Ureter (tissue), 1 donor: ENCODE measurements around the gene NFIB. TPM values are rescaled to one million over a fixed set of nuclear protein-coding genes. Genes with fewer than 3 reads are reported as not detected.

Source experiments
- DNase-seq: peaks from one replicate; pipeline ENCODE4 v3.0.0-alpha.2; 2020; ENCODE audit warnings: low spot score
- total RNA-seq: library from RNA; stranded (reverse); gene quantifications from one replicate; pipeline ENCODE4 v1.2.4, GENCODE V29; 2023
- donor health status: DM: yes; HTN: yes; CAD: no.

The NFIB gene
- total RNA-seq, 1 donor from 2014 or later, result 99.1 TPM

- no peak for DNase-seq
These were observed 206.4 kb downstream of the NFIB start for GRCh38 chr9:14107495-14107894.

- DNase-seq, result no peak
These were observed 207.2 kb downstream of the NFIB start for GRCh38 chr9:14106699-14107098.

GRCh38 chr9:14104496-14104895, 209.4 kb downstream of the NFIB start:
- no peak for DNase-seq

- no peak for DNase-seq
These were observed 210.8 kb downstream of the NFIB start for GRCh38 chr9:14103115-14103514.

GRCh38 chr9:14099737-14100136, 214.2 kb downstream of the NFIB start:
- no peak for DNase-seq

- no peak for DNase-seq
These were observed 215.3 kb downstream of the NFIB start for GRCh38 chr9:14098486-14099180.

GRCh38 chr9:14097666-14098415, 216.1 kb downstream of the NFIB start:
- no peak for DNase-seq

GRCh38 chr9:14097215-14097614, 216.7 kb downstream of the NFIB start:
- DNase-seq, result no peak

GRCh38 chr9:14096258-14096922, 217.6 kb downstream of the NFIB start:
- no peak for DNase-seq

GRCh38 chr9:14095277-14095676, 218.7 kb downstream of the NFIB start:
- no peak for DNase-seq

GRCh38 chr9:14094491-14094890, 219.4 kb downstream of the NFIB start:
- DNase-seq, result no peak

GRCh38 chr9:14092344-14092743, 221.6 kb downstream of the NFIB start:
- no peak for DNase-seq

- DNase-seq, result no peak
These were observed 224.7 kb downstream of the NFIB start for GRCh38 chr9:14089051-14089803.

- DNase-seq, result no peak
These were observed 226.4 kb downstream of the NFIB start for GRCh38 chr9:14087576-14087975.

GRCh38 chr9:14086495-14086894, 227.4 kb downstream of the NFIB start:
- no peak for DNase-seq

GRCh38 chr9:14085810-14086209, 228.1 kb downstream of the NFIB start:
- no peak for DNase-seq

GRCh38 chr9:14084867-14085266, 229.1 kb downstream of the NFIB start:
- DNase-seq, result no peak

- DNase-seq, result no peak
These were observed 230.6 kb downstream of the NFIB start for GRCh38 chr9:14083366-14083765.

- no peak for DNase-seq
These were observed 231.2 kb downstream of the NFIB start for GRCh38 chr9:14082732-14083131.

GRCh38 chr9:14081745-14082144, 232.2 kb downstream of the NFIB start:
- DNase-seq, result no peak

- DNase-seq, result no peak
These were observed 232.9 kb downstream of the NFIB start for GRCh38 chr9:14080959-14081542.

GRCh38 chr9:14079440-14079839, 234.5 kb downstream of the NFIB start:
- no peak for DNase-seq
